MCF 10A (cell line): Measurements from ENCODE around the gene MCL1. TPM values are rescaled to one million over a fixed set of nuclear protein-coding genes. Genes with fewer than 3 reads are reported as not detected.
"Not testable (repeated sequence)": the region's sequence is repeated elsewhere in the genome, so short reads cannot be mapped to it uniquely, and the experiment has no call there.

Experiments used
- BruUV-seq: library from RNA; stranded (reverse); fragments of 400-500 nt; replicated peaks from 2 replicates; lab custom pipeline; 2021; lab: Mats Ljungman, UMichigan
- CTCF ChIA-PET: fragments of 300-600 bp; sonication (Branson Sonifier 250); formaldehyde crosslinking; extraction: SDS; loops from one replicate; lab custom pipeline; 2021; ENCODE audit warnings: antibody characterized with exemption, inconsistent platforms; lab: Yijun Ruan, JAX
- POLR2A ChIA-PET: fragments of 300-600, 350-650 bp; sonication (Branson Sonifier 250); formaldehyde crosslinking; extraction: SDS; loops from one replicate; lab custom pipeline; 2020; ENCODE audit warnings: antibody characterized with exemption, inconsistent platforms; lab: Yijun Ruan, JAX
- DNase-seq: peaks from one replicate; pipeline ENCODE4 v3.0.0-alpha.2; 2018; ENCODE audit not compliant: unreplicated experiment
- H3K27ac Mint-ChIP-seq: one replicate; pipeline ENCODE4 v1.8.0; 2022; ENCODE audit warnings: mild to moderate bottlenecking, low read depth, mixed read lengths; ENCODE audit not compliant: unreplicated experiment
- H3K27me3 Mint-ChIP-seq: one replicate; pipeline ENCODE4 v1.8.0; 2022; ENCODE audit warnings: mixed read lengths; ENCODE audit not compliant: insufficient read depth, unreplicated experiment
- H3K36me3 Mint-ChIP-seq: one replicate; pipeline ENCODE4 v1.8.0; 2022; ENCODE audit warnings: mild to moderate bottlenecking, moderate library complexity, mixed read lengths; ENCODE audit not compliant: insufficient read depth, unreplicated experiment
- H3K4me1 Mint-ChIP-seq: one replicate; pipeline ENCODE4 v1.8.0; 2022; ENCODE audit warnings: mixed read lengths; ENCODE audit not compliant: insufficient read depth, unreplicated experiment
- H3K4me3 Mint-ChIP-seq: one replicate; pipeline ENCODE4 v1.8.0; 2022; ENCODE audit warnings: mild to moderate bottlenecking, moderate library complexity, mixed read lengths; ENCODE audit not compliant: unreplicated experiment
- H3K9me3 Mint-ChIP-seq: one replicate; pipeline ENCODE4 v1.8.0; 2022; ENCODE audit warnings: mixed read lengths; ENCODE audit not compliant: unreplicated experiment
- CTCF ChIP-seq: fragments of 200-600 bp; IDR thresholded peaks from one replicate; pipeline ENCODE4 v1.8.0; 2022; ENCODE audit warnings: antibody characterized with exemption, mild to moderate bottlenecking; ENCODE audit not compliant: unreplicated experiment
- intact Hi-C: fragments of 100-400 bp; cut with micrococcal nuclease; formaldehyde crosslinking; loops from 2 replicates; pipeline ENCODE4 v1.14.1; 2022
- total RNA-seq: library from RNA; stranded (reverse); gene quantifications from 2 replicates; pipeline ENCODE4 v1.2.3, GENCODE V29; 2022

MCL1 gene
- total RNA-seq, 1 experiment from 2014 or later: 624 TPM

- Mint-ChIP-seq H3K36me3 (peaks cover 40% of the 10 kb centered on the region), H3K27ac (peak overlapping the region; percentile 2), H3K4me3 (no peak overlapping the region), H3K4me1 (peaks cover 62% of the 10 kb centered on the region), H3K9me3 (no peaks in the 10 kb centered on the region), H3K27me3 (no peaks in the 10 kb centered on the region)
- ChIA-PET CTCF (interaction anchor here (1.2 to 3.4 kb wide), 2 partner anchors 21 to 66 kb away, joined by 3 to 27 read pairs; no protein-coding TSS in a partner anchor), POLR2A (interaction anchor here (0.6 to 25.5 kb wide), 8 partner anchors 10 to 605 kb away, joined by 3 to 1125 read pairs (median 4); partner anchors contain the start of genes GOLPH3L and MCL1)
- intact Hi-C loops: loop anchor here (5.0 kb wide), 2 partner anchors 296 to 351 kb away; no protein-coding TSS in a partner anchor
- TF ChIP-seq CTCF: no peak
- DNase-seq: peak; percentile 52
- no TSS peak for BruUV-seq
Observed at GRCh38 chr1:150626150-150626549, 46.7 kb upstream of the MCL1 start.

- H3K27me3 Mint-ChIP-seq, H3K9me3 Mint-ChIP-seq, H3K4me3 Mint-ChIP-seq, DNase-seq, BruUV-seq: not testable (repeated sequence)
- intact Hi-C loops: loop anchor here (5.0 kb wide), 1 partner anchor 373 kb away; no protein-coding TSS in a partner anchor
- H3K27ac Mint-ChIP-seq: peak overlapping the region; percentile 13
- H3K36me3 Mint-ChIP-seq: peaks cover 56% of the 10 kb centered on the region
- peaks cover 66% of the 10 kb centered on the region for H3K4me1 Mint-ChIP-seq
- ChIA-PET POLR2A (interaction anchor here (0.6 to 25.5 kb wide), 5 partner anchors 11 to 249 kb away, joined by 3 to 1125 read pairs (median 3); partner anchors contain the start of gene MCL1), CTCF (interaction anchor here (0.6 to 13.3 kb wide), 2 partner anchors 21 to 62 kb away, joined by 4 to 203 read pairs; no protein-coding TSS in a partner anchor)
Observed at GRCh38 chr1:150624546-150624945, 45.1 kb upstream of the MCL1 start.

GRCh38 chr1:150624134-150624533 is 44.7 kb upstream of the MCL1 start:
- Mint-ChIP-seq H3K4me1 (peaks cover 68% of the 10 kb centered on the region), H3K36me3 (peaks cover 60% of the 10 kb centered on the region), H3K27ac (peak overlapping the region; percentile 13)
- ChIA-PET POLR2A (interaction anchor here (0.6 to 25.5 kb wide), 5 partner anchors 11 to 249 kb away, joined by 3 to 1125 read pairs (median 3); partner anchors contain the start of gene MCL1), CTCF (interaction anchor here (0.6 to 13.3 kb wide), 2 partner anchors 21 to 62 kb away, joined by 4 to 203 read pairs; no protein-coding TSS in a partner anchor)
- intact Hi-C loops: loop anchor here (5.0 kb wide), 1 partner anchor 373 kb away; no protein-coding TSS in a partner anchor
- BruUV-seq, H3K4me3 Mint-ChIP-seq, H3K9me3 Mint-ChIP-seq, H3K27me3 Mint-ChIP-seq: not testable (repeated sequence)
- peak; percentile 61 for DNase-seq

GRCh38 chr1:150622303-150622975 is 43.0 kb upstream of the MCL1 start:
- Mint-ChIP-seq H3K4me3 (no peak overlapping the region), H3K4me1 (peaks cover 59% of the 10 kb centered on the region), H3K36me3 (peaks cover 77% of the 10 kb centered on the region), H3K27me3 (no peaks in the 10 kb centered on the region), H3K9me3 (no peaks in the 10 kb centered on the region), H3K27ac (peak overlapping the region; percentile 60)
- POLR2A ChIA-PET: interaction anchor here (0.6 to 25.5 kb wide), 4 partner anchors 9 to 71 kb away, joined by 3 to 1125 read pairs (median 76); partner anchors contain the start of gene MCL1
- intact Hi-C loops: loop anchor here (5.0 kb wide), 1 partner anchor 375 kb away; no protein-coding TSS in a partner anchor
- CTCF ChIA-PET: interaction anchor here (0.5 to 13.3 kb wide), 15 partner anchors 12 to 381 kb away, joined by 3 to 203 read pairs (median 4); no protein-coding TSS in a partner anchor
- BruUV-seq: no TSS peak
- TF ChIP-seq CTCF: no peak
- no peak for DNase-seq
